Pericardium fibroblast (primary cell): ENCODE results near the gene COG2. TPM values are rescaled to one million over a fixed set of nuclear protein-coding genes. Genes with fewer than 3 reads are reported as not detected.

Experiments used
- total RNA-seq: library from RNA; depleted of rRNA; stranded (reverse); fragments of >200 nt; gene quantifications from 2 replicates; pipeline ENCODE4 v1.2.3, GENCODE V29; 2015

COG2 gene
- 13.5 and 16.2 TPM in 2 replicates for total RNA-seq

GRCh38 chr1:230642263-230642959 lies at the start of gene COG2:
Gene COG2, plus strand, starts transcription at chr1:230642481. Its CDS starts 126 bp downstream, at chr1:230642607.

GRCh38 chr1:230713915-230714764 lies 71.9 kb downstream of the COG2 start, which contains the start of gene AGT:
Gene AGT, minus strand, starts transcription at chr1:230714122. Its CDS starts 3,299 bp downstream, at chr1:230710823.

Other genes with a start within 250 kb of the COG2 start
- gene PGBD5, start 216.1 kb upstream of the COG2 start, total RNA-seq, result under 0.01 TPM in 2 replicates
- 0.23 and 15.3 TPM in 2 replicates for gene AGT, start 71.6 kb downstream of the COG2 start, total RNA-seq
- gene CAPN9, start 104.9 kb downstream of the COG2 start, total RNA-seq, result not detected in 2 replicates
- 119 and 450 TPM in 2 replicates for gene C1orf198, start 226.0 kb downstream of the COG2 start, total RNA-seq